ENCODE data around the gene SHISAL2A.

SHISAL2A gene

DNA sequence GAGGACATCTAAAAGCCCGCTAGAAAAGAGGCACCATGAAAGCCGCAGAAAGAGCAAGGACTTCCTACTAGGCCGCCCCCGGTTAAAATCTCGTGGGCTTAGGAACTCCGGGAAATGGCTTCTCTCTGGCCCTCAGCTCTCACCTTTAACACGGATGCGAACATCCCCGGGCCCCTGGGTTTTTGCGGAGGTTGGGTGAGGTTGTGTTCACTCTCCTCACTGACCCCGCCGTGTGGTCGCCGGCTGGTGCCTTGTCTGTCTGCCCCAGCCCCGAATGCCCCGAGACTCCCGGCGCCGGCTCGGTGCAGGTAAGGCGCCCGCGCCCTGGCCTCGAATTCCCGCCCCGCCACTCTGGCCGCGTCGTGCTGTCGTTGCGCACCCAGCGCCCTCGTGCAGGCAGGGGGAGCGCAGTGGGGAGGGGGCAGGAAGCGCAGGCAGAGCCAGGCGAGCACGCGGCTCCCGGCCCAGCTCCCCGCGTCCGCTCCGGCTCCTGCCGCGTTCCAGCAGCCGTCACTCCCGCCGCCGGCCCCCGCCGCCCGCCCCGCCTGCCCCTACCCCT is at the start of gene SHISAL2A:
Gene SHISAL2A (plus strand): TSS at position 437 of the 559 bp plus-strand sequence. CDS start 326 bp downstream, outside the sequence.
- DNase-seq: peak; percentile 71

GRCh38 chr1:52585474-52585873 is 47.5 kb upstream of the SHISAL2A start:
- no peak for DNase-seq

- no peak for DNase-seq
Measured at GRCh38 chr1:52588027-52588426, 44.9 kb upstream of the SHISAL2A start.

GRCh38 chr1:52588535-52588934 is 44.4 kb upstream of the SHISAL2A start:
- no peak for DNase-seq

GRCh38 chr1:52590266-52590665 is 42.7 kb upstream of the SHISAL2A start:
- no peak for DNase-seq

- no peak for DNase-seq
Measured at GRCh38 chr1:52592637-52593323, 40.2 kb upstream of the SHISAL2A start.

DNA sequence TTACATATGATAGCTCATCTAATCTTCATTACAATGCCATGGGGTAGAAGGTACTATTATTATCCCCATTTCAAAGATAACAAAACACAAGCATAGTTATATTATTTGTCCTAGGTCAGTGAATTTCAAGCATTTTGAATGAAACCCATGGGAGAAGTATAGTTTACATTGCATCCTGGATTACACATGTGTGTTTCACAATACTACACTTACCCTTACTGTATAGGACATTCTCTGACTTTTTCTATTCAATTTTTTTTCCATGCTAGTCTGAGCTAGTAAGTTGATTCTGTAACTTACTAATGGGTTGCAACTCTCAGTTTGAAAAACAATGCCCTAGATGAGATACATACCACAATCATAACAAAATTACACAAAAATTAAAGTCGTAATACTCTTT is 39.5 kb upstream of the SHISAL2A start:
- DNase-seq: no peak

- no peak for DNase-seq
Measured at GRCh38 chr1:52595061-52595460, 37.9 kb upstream of the SHISAL2A start.

DNA sequence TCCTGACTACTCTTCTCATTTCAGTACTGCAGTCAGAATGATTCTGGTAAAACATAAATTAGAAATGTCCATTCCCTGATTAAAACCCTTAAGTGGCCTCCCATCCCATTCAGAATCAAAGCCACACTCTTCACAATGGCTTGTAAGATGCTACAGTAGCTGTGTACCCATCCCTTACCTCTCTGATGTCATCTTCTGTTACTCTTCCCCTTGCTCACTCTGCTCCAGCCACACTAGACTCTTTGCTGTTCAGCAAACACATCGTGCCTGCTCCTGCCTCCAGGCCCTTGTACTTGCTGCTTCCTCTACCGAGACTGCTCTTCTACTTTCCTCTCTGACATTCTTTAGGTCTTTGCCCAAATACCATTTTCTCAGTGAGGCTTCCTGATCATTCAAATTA is 35.1 kb upstream of the SHISAL2A start:
- DNase-seq: no peak

- no peak for DNase-seq
Measured at GRCh38 chr1:52598729-52599128, 34.2 kb upstream of the SHISAL2A start.

GRCh38 chr1:52599236-52599635 is 33.7 kb upstream of the SHISAL2A start:
- DNase-seq: no peak

DNA sequence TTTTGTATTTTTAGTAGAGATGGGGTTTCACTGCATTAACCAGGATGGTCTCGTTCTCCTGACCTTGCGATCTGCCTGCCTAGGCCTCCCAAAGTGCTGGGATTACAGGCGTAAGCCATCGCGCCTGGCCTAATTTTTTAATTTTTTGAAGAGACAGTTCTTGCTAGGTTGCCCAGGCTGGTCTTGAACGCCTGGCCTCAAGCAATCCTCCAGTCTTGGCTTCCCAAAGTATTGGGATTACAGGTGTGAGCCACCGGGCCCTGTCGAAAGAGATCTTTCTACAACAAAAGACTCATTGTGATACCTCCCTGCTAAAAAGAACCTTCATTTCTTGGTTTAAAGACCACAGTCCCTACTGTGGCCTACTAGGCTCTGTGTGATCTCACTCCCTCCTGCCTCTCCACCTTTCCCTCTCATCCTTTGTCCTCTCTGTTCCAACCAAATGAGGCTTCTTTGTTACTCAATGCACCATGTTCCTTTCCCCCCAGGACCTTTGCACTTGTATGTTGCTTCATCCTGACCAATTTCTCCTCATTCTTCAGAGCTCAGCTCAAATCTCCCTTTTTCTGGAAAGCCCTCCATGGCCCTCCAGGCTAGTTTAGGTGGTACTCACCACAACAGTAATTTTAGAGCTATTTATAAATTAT is 32.3 kb upstream of the SHISAL2A start:
- no peak for DNase-seq

GRCh38 chr1:52601519-52601918 is 31.4 kb upstream of the SHISAL2A start:
- no peak for DNase-seq

- peak; percentile 70 for DNase-seq
Measured at GRCh38 chr1:52601991-52602855, 30.7 kb upstream of the SHISAL2A start, which contains the start of gene GPX7. Gene GPX7, plus strand, starts transcription at chr1:52602371. Its CDS starts 39 bp downstream, at chr1:52602410.

GRCh38 chr1:52602856-52603600 is 29.9 kb upstream of the SHISAL2A start:
- DNase-seq: peak; percentile 30

DNA sequence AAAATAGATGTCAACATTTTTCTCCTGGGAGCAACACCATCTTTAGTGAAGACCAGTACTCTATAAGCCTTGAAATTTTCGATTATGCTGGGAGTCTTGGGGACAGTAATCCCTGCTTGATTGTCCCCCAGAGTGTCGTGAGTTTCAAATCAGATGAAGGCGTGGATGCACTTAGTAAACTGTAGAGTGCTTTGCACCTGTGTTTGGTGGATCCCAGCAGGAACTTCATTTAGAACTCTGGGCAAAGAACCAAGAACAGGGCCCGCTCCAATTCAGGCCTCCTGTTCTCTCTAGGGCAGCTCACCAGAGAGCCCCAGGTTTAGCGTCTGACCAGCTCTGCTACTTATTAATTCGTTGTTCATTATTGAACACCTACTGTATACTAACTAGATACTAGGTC is 29.3 kb upstream of the SHISAL2A start:
- DNase-seq: no peak

- no peak for DNase-seq
Measured at GRCh38 chr1:52604063-52604770, 28.8 kb upstream of the SHISAL2A start.

- no peak for DNase-seq
Measured at GRCh38 chr1:52613636-52614373, 19.2 kb upstream of the SHISAL2A start.

DNA sequence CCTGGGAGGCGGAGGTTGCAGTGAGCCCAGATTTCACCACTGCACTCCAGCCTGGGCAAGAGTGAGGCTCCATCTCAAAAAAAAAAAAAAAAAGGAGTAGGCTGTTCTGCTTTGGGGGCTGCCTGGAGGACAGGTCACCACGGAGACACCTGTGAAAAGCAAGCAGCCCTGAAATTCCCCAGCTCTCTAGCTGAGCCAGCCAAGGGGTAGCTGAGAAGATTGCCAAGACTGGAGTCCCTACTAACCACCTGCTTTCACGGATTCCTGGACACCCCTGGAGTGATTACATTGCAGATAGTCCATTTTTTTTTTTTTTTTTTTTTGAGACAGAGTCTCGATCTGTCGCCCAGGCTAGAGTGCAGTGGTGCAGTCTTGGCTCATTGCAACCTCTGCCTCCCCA is 18.3 kb upstream of the SHISAL2A start:
- DNase-seq: no peak

DNA sequence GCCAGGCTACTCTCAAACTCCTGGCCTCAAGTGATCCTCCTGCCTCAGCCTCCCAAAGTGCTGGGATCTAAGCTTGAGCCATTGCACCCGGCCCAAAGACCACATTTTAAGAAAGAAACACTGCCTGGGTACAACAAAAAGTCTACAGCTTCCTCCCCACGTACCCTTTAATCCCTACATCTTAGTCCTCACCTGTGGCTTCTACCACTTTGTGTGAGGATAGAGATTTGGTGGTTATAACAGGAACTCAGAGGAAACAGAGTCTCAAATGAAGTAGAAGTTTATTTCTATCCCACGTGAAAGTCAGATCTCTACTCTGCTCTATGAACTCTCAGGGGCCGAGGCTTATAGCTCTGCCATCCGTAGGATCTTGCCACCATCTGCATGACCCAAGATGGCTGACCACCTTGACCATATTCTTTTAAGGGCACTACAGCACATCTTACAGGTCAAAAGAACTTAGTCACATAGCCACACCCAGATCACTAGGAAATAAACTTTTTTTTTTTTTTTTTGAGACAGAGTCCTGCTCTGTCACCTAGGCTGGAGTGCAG is 17.4 kb upstream of the SHISAL2A start:
- no peak for DNase-seq

- DNase-seq: no peak
Measured at GRCh38 chr1:52621950-52622349, 11.0 kb upstream of the SHISAL2A start.
